WTC11 (cell line): ENCODE measurements around the gene SYMPK.

ENCODE experiments used
- TEAD4 ChIP-seq: sonication (generic); formaldehyde crosslinking; IDR thresholded peaks from 2 replicates; pipeline ENCODE4 v1.8.0; 2022; ENCODE audit warnings: mild to moderate bottlenecking, missing genetic modification reagents
- ZNF138 ChIP-seq: sonication (generic); formaldehyde crosslinking; conservative IDR thresholded peaks from 2 replicates; pipeline ENCODE4 v1.8.1; 2022; ENCODE audit warnings: mild to moderate bottlenecking, moderate library complexity, missing genetic modification reagents

DNA sequence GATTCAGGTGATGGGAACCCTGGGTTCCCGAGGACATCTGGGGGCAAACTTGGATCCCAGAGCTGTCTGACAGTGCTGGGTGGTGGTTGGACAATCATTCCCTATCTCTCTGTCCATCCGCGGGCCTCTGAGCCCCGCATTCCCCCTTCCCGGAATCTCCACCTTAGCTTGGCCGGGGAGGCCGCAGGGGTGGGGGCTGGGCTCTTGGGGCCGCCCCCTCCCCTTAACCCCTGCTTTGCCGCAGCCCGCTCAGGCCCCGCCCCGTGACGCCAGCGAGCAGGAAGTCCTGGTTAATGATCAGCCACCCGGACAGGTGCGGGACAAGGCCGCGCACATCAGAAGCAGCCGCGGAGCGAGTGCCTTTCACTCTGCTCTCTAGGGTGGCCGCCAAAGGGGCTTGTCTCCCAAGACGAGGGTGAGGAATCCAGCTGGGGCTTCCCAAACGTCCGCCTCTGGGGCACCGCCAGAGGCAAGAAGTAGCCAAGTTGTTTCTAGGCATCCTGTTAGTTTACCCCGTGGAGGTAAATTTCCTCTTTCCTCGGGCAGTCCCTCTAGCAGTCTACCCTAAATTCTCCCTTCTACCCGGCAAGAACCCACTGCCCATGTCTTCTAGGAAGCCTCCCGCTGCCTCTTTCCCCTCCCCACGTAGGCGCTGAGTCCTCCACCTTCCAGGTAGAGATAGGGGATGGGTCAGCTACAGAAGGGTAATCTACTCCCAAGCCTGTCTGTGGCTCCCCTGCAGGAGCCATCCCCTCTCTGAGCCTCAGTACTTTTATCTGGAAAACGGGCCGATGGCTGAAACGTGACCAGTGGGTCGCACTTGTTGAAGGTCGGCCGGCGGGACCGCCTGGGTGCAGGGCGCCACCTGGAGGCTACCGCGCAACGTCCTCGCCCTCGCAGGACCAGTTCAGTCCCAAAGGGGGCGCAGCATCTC, 20.0 kb upstream of the SYMPK start:
- no peak for TF ChIP-seq TEAD4 (CRISPR knock-in tag)
- no peak for TF ChIP-seq ZNF138 (CRISPR knock-in tag)
